Measurements from ENCODE around the gene RCOR1.
"Not testable (repeated sequence)": the region's sequence is repeated elsewhere in the genome, so short reads cannot be mapped to it uniquely, and the experiment has no call there.

The RCOR1 gene

GRCh38 chr14:102591944-102592762 is at the start of gene RCOR1:
Gene RCOR1, plus strand, starts transcription at chr14:102592649. Its CDS starts 238 bp downstream, at chr14:102592887.
- peak; percentile 97 for DNase-seq

GRCh38 chr14:102544046-102544746 is 48.3 kb upstream of the RCOR1 start:
- peak; percentile 72 for DNase-seq

- peak; percentile 95 for DNase-seq
These were observed 47.5 kb upstream of the RCOR1 start for GRCh38 chr14:102544747-102545460.

GRCh38 chr14:102545461-102546265 is 46.8 kb upstream of the RCOR1 start:
- peak; percentile 87 for DNase-seq

GRCh38 chr14:102548616-102549240 is 43.7 kb upstream of the RCOR1 start:
- no peak for DNase-seq

GRCh38 chr14:102550927-102551401 is 41.5 kb upstream of the RCOR1 start:
- not testable (repeated sequence) for DNase-seq

- DNase-seq, result no peak
These were observed 40.3 kb upstream of the RCOR1 start for GRCh38 chr14:102551995-102552705.

GRCh38 chr14:102554821-102555819 is 37.3 kb upstream of the RCOR1 start:
- DNase-seq, result no peak

GRCh38 chr14:102556098-102556677 is 36.3 kb upstream of the RCOR1 start:
- no peak for DNase-seq

- no peak for DNase-seq
These were observed 34.8 kb upstream of the RCOR1 start for GRCh38 chr14:102557434-102558226.

GRCh38 chr14:102558556-102558955 is 33.9 kb upstream of the RCOR1 start:
- DNase-seq, result no peak

GRCh38 chr14:102560458-102561261 is 31.8 kb upstream of the RCOR1 start:
- DNase-seq, result no peak

GRCh38 chr14:102565331-102565887 is 27.0 kb upstream of the RCOR1 start:
- no peak for DNase-seq

- DNase-seq, result no peak
These were observed 26.5 kb upstream of the RCOR1 start for GRCh38 chr14:102565959-102566358.

GRCh38 chr14:102568115-102568614 is 24.3 kb upstream of the RCOR1 start:
- DNase-seq, result no peak

GRCh38 chr14:102570334-102570995 is 22.0 kb upstream of the RCOR1 start:
- DNase-seq, result no peak

GRCh38 chr14:102571043-102571442 is 21.4 kb upstream of the RCOR1 start:
- DNase-seq, result no peak

Data from NCI-H82 (cell line).